Panc1 (cell line): ENCODE results near the gene CIAO3. TPM values are rescaled to one million over a fixed set of nuclear protein-coding genes. Genes with fewer than 3 reads are reported as not detected.

Source experiments
- ATAC-seq: fragments of 200-7000 bp; cut with Tn5 transposase; 2 replicates; pipeline ENCODE4 v1.9.1; 2020; ENCODE audit warnings: mild to moderate bottlenecking, moderate library complexity
- BruUV-seq: library from RNA; stranded (reverse); fragments of 400-500 nt; replicated peaks from 2 replicates; lab custom pipeline; 2021; lab: Mats Ljungman, UMichigan
- CTCF ChIA-PET: fragments of 300-600 bp; sonication (Branson Sonifier 250); formaldehyde crosslinking; loops from one replicate; lab custom pipeline; 2022; ENCODE audit warnings: antibody characterized with exemption; lab: Charles Lee
- POLR2A ChIA-PET: fragments of 300-600 bp; sonication (Branson Sonifier 250); formaldehyde crosslinking; loops from one replicate; lab custom pipeline; 2022; ENCODE audit warnings: antibody characterized with exemption; lab: Charles Lee
- DNase-seq: peaks from one replicate; pipeline ENCODE4 v3.0.0-alpha.2; 2010; ENCODE audit warnings: low read depth, low spot score
- H3K27ac ChIP-seq: 2 replicates; pipeline ENCODE4 v1.5.1; 2011; ENCODE audit warnings: mild to moderate bottlenecking, low read length, inconsistent platforms
- H3K27me3 ChIP-seq: fragments of 200-500 bp; sonication (Bioruptor generic); 2 replicates; pipeline ENCODE4 v1.6.0; 2014; ENCODE audit warnings: low read length, inconsistent platforms; ENCODE audit not compliant: control insufficient read depth, insufficient read depth
- H3K36me3 ChIP-seq: fragments of 200-500 bp; sonication (Bioruptor generic); 2 replicates; pipeline ENCODE4 v1.5.1; 2014; ENCODE audit warnings: inconsistent platforms, mild to moderate bottlenecking, low read length, moderate library complexity; ENCODE audit not compliant: control insufficient read depth, insufficient read depth
- H3K4me1 ChIP-seq: 2 replicates; pipeline ENCODE4 v1.5.1; 2011; ENCODE audit warnings: inconsistent platforms, mild to moderate bottlenecking, low read length, moderate library complexity; ENCODE audit not compliant: control insufficient read depth, insufficient read depth
- H3K4me3 ChIP-seq, 2 experiments: 2 replicates each; pipeline ENCODE4 v1.5.1; 2011 to 2012; ENCODE audit warnings: low read depth in 2 of 2, low read length in 2 of 2, mild to moderate bottlenecking in 2 of 2, inconsistent platforms in 1 of 2, moderate library complexity in 1 of 2
- H3K9me3 ChIP-seq: fragments of 200-500 bp; sonication (Bioruptor generic); 2 replicates; pipeline ENCODE4 v1.5.1; 2014; ENCODE audit warnings: low read depth, mild to moderate bottlenecking, inconsistent platforms, low read length, moderate library complexity; ENCODE audit not compliant: control insufficient read depth, insufficient read depth
- CTCF ChIP-seq: fragments of 450-650 bp; IDR thresholded peaks from 2 replicates; pipeline ENCODE4 v1.5.1; 2017; ENCODE audit warnings: mild to moderate bottlenecking
- POLR2AphosphoS5 ChIP-seq: IDR thresholded peaks from 2 replicates; pipeline ENCODE4 v1.6.1; 2012; ENCODE audit warnings: mild to moderate bottlenecking, low read depth, low read length, moderate library complexity
- REST ChIP-seq, 2 experiments: IDR thresholded peaks; 2 replicates each; pipeline ENCODE4 v1.6.1; 2011 to 2012; ENCODE audit warnings: low read depth in 2 of 2, control low read depth in 1 of 2, low read length in 1 of 2, mild to moderate bottlenecking in 1 of 2, moderate library complexity in 1 of 2; ENCODE audit not compliant: insufficient read depth in 1 of 2
- SIN3A ChIP-seq: IDR thresholded peaks from 2 replicates; pipeline ENCODE4 v1.6.1; 2012; ENCODE audit warnings: low read depth, mild to moderate bottlenecking, low read length, moderate library complexity, borderline replicate concordance; ENCODE audit not compliant: insufficient read depth
- TCF7L2 ChIP-seq: IDR thresholded peaks from 2 replicates; pipeline ENCODE4 v1.6.1; 2011; ENCODE audit warnings: mild to moderate bottlenecking, low read depth, low read length, inconsistent platforms
- in situ Hi-C: cut with HindIII; loops from 2 replicates; pipeline ENCODE4 v1.10.0; 2016; ENCODE audit warnings: low sequenced_read_pairs, low pct_unique_long_range_greater_than_20kb
- intact Hi-C: fragments of 100-400 bp; cut with micrococcal nuclease; formaldehyde crosslinking; loops from one replicate; pipeline ENCODE4 v1.10.0; 2022; ENCODE audit not compliant: unreplicated experiment
- total RNA-seq: library from RNA; stranded (reverse); gene quantifications from one replicate; pipeline ENCODE4 v1.2.1, GENCODE V29; 2021; ENCODE audit not compliant: unreplicated experiment

The CIAO3 gene
- total RNA-seq, 1 experiment from 2014 or later, result 34.0 TPM

DNA sequence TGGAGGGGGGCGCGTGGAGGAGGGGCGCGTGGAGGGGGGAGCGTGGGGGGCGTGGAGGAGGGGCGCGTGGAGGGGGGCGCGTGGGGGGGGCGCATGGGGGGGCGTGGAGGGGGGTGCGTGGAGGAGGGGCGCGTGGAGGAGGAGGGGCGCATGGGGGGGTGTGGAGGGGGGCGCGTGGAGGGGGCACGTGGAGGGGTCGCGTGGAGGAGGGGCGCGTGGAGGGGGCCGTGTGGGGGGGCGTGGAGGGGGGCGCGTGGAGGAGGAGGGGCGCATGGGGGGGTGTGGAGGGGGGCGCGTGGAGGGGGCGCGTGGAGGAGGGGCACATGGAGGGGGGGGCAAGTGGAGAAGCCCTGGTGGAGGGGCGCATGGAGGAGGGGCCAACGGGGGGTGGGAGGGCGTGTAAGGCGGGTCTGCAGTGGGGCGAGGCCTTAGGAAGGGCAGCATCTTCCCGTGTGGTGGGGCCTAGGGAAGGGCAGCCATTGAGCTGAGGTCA is 27.0 kb upstream of the CIAO3 start:
- ATAC-seq, result no peak
- no peak for TF ChIP-seq POLR2AphosphoS5
- no peak for TF ChIP-seq TCF7L2
- no peak for TF ChIP-seq SIN3A
- no peak for TF ChIP-seq REST (IDR thresholded peaks at IDR 0.05; ENCODE audit: insufficient read depth in 1 of 2, low read depth in 2 of 2, low read length in 1 of 2)
- no peak for TF ChIP-seq CTCF
- in situ Hi-C loops (no loop called here), intact Hi-C loops (no loop called here)
- Histone ChIP-seq H3K36me3 (no peaks in the 10 kb centered on the region), H3K27me3 (no peaks in the 10 kb centered on the region), H3K4me1 (peaks cover 4% of the 10 kb centered on the region), H3K4me3 (no peak overlapping the region), H3K9me3 (no peaks in the 10 kb centered on the region), H3K27ac (no peak overlapping the region)
- DNase-seq, result no peak
- ChIA-PET POLR2A (no interaction called here), CTCF (no interaction called here)
- BruUV-seq, result no TSS peak

DNA sequence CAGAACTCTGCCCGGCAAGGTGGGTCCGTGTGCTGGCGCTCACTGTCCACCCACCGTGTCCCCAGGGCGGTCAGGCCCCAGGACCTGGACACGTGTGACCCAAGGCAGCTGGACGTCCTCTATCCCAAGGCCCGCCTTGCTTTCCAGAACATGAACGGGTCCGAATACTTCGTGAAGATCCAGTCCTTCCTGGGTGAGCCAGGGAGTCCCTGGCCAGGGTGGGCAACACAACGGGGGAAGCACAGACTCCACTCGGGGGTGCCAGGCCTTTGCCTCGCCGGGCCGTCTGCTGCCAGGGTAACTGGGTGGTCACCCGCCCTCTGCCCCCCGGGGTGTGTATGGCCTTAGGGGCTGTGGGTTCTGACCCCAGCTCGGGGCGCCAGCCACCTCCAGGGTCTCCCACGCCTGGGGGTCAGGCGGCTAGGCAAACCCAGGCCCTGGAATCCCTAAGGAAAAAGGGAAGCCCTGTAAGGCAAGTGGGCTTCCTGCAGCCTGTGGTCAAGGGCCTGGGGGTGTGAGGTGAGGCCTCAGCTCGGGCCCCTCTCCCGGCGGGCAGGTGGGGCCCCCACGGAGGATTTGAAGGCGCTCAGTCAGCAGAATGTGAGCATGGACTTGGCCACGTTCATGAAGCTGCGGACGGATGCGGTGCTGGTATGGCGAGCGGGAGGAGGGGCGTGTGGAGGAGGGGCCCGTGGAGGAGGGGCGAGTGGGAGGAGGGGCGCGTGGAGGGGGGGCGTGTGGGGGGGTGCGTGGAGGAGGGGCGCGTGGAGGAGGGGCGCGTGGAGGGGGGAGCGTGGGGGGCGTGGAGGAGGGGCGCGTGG is 26.2 kb upstream of the CIAO3 start:
- Histone ChIP-seq H3K36me3 (no peaks in the 10 kb centered on the region), H3K4me3 (no peak overlapping the region), H3K9me3 (no peaks in the 10 kb centered on the region), H3K27me3 (no peaks in the 10 kb centered on the region), H3K4me1 (peaks cover 7% of the 10 kb centered on the region), H3K27ac (no peak overlapping the region)
- POLR2A ChIA-PET, result no interaction called here
- no TSS peak for BruUV-seq
- no peak for TF ChIP-seq TCF7L2
- TF ChIP-seq REST (IDR thresholded peaks at IDR 0.05; ENCODE audit: insufficient read depth in 1 of 2, low read depth in 2 of 2, low read length in 1 of 2), result no peak
- TF ChIP-seq SIN3A, result no peak
- TF ChIP-seq CTCF, result no peak
- TF ChIP-seq POLR2AphosphoS5, result no peak
- DNase-seq (no peak), ATAC-seq (no peak)
- CTCF ChIA-PET, result no interaction called here
- in situ Hi-C loops, result no loop called here
- intact Hi-C loops, result no loop called here
